Measurements from ENCODE around the gene KIF26B. TPM values are rescaled to one million over a fixed set of nuclear protein-coding genes. Genes with fewer than 3 reads are reported as not detected.

KIF26B gene
- polyA plus RNA-seq, 1 donor (not counting 4 experiments of a cell fraction or from before 2014, with no cell fraction given): 0.58 TPM

- no peaks in the 10 kb centered on the region for H3K9me3 ChIP-seq (ENCODE audit: control insufficient read depth, low read depth, low read length)
- no peak overlapping the region for H2AFZ ChIP-seq (ENCODE audit: control insufficient read depth, low read length)
- no peaks in the 10 kb centered on the region for H3K27me3 ChIP-seq (ENCODE audit: control insufficient read depth, extremely low read depth, insufficient read depth, low read length)
- H4K20me1 ChIP-seq (ENCODE audit: control insufficient read depth, extremely low read depth, insufficient read depth, low read length): no peaks in the 10 kb centered on the region
- no peak for TF ChIP-seq EZH2 (IDR thresholded peaks at IDR 0.05; ENCODE audit: low read length)
- TF ChIP-seq, protein P1, sequence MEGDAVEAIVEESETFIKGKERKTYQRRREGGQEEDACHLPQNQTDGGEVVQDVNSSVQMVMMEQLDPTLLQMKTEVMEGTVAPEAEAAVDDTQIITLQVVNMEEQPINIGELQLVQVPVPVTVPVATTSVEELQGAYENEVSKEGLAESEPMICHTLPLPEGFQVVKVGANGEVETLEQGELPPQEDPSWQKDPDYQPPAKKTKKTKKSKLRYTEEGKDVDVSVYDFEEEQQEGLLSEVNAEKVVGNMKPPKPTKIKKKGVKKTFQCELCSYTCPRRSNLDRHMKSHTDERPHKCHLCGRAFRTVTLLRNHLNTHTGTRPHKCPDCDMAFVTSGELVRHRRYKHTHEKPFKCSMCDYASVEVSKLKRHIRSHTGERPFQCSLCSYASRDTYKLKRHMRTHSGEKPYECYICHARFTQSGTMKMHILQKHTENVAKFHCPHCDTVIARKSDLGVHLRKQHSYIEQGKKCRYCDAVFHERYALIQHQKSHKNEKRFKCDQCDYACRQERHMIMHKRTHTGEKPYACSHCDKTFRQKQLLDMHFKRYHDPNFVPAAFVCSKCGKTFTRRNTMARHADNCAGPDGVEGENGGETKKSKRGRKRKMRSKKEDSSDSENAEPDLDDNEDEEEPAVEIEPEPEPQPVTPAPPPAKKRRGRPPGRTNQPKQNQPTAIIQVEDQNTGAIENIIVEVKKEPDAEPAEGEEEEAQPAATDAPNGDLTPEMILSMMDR (optimal IDR thresholded peaks at IDR 0.05 in 1 of 3, IDR thresholded peaks at IDR 0.05 in 1 of 3, conservative IDR thresholded peaks at IDR 0.05 in 1 of 3; ENCODE audit: extremely low read depth in 1 of 3, insufficient read depth in 2 of 3, low read length in 3 of 3): no peak
- no peak overlapping the region for H3K9ac ChIP-seq (ENCODE audit: control insufficient read depth, extremely low read depth, insufficient read depth, low read length)
- H3K27ac ChIP-seq (ENCODE audit: control insufficient read depth, insufficient read depth, low read length): no peak overlapping the region
- no peaks in the 10 kb centered on the region for H3K79me2 ChIP-seq (ENCODE audit: control insufficient read depth, insufficient read depth, low read length)
- DNase-seq (ENCODE audit: low read depth, low spot score) (no peak), FAIRE-seq (no peak)
- no peak overlapping the region for H3K4me3 ChIP-seq (ENCODE audit: control insufficient read depth in 2 of 3, extremely low read depth in 1 of 3, insufficient read depth in 2 of 3, low read depth in 1 of 3, low read length in 3 of 3)
- H3K4me1 ChIP-seq (ENCODE audit: control insufficient read depth, extremely low read depth, insufficient read depth, low read length): no peaks in the 10 kb centered on the region
- no peak overlapping the region for H3K4me2 ChIP-seq (ENCODE audit: control insufficient read depth, extremely low read depth, insufficient read depth, low read depth, low read length)
- H3K36me3 ChIP-seq (ENCODE audit: control insufficient read depth in 2 of 2, extremely low read depth in 1 of 2, insufficient read depth in 2 of 2, low read length in 2 of 2): no peaks in the 10 kb centered on the region
- dilution Hi-C loops (cut with MboI; ENCODE audit: extremely low pct_ligation_motif_present, low sequenced_read_pairs): loop anchor here (5.0 kb wide), 1 partner anchor 51 kb away; no protein-coding TSS in a partner anchor
- no peaks in the 10 kb centered on the region for H3K9me1 ChIP-seq (ENCODE audit: control insufficient read depth, extremely low read depth, insufficient read depth, low read length)
These were observed 286.1 kb downstream of the KIF26B start for GRCh38 chr1:245440922-245441321.

- H4K20me1 ChIP-seq (ENCODE audit: control insufficient read depth, extremely low read depth, insufficient read depth, low read length): no peaks in the 10 kb centered on the region
- no peaks in the 10 kb centered on the region for H3K79me2 ChIP-seq (ENCODE audit: control insufficient read depth, insufficient read depth, low read length)
- dilution Hi-C loops (cut with MboI; ENCODE audit: extremely low pct_ligation_motif_present, low sequenced_read_pairs): loop anchor here (5.0 kb wide), 1 partner anchor 51 kb away; no protein-coding TSS in a partner anchor
- H3K4me1 ChIP-seq (ENCODE audit: control insufficient read depth, extremely low read depth, insufficient read depth, low read length): no peaks in the 10 kb centered on the region
- TF ChIP-seq EZH2 (IDR thresholded peaks at IDR 0.05; ENCODE audit: low read length): no peak
- TF ChIP-seq, protein P1 (optimal IDR thresholded peaks at IDR 0.05 in 1 of 3, IDR thresholded peaks at IDR 0.05 in 1 of 3, conservative IDR thresholded peaks at IDR 0.05 in 1 of 3; ENCODE audit: extremely low read depth in 1 of 3, insufficient read depth in 2 of 3, low read length in 3 of 3): no peak
- H3K9ac ChIP-seq (ENCODE audit: control insufficient read depth, extremely low read depth, insufficient read depth, low read length): no peak overlapping the region
- no peaks in the 10 kb centered on the region for H3K9me3 ChIP-seq (ENCODE audit: control insufficient read depth, low read depth, low read length)
- no peak overlapping the region for H3K4me2 ChIP-seq (ENCODE audit: control insufficient read depth, extremely low read depth, insufficient read depth, low read depth, low read length)
- H3K27ac ChIP-seq (ENCODE audit: control insufficient read depth, insufficient read depth, low read length): no peak overlapping the region
- FAIRE-seq: no peak
- H3K36me3 ChIP-seq (ENCODE audit: control insufficient read depth in 2 of 2, extremely low read depth in 1 of 2, insufficient read depth in 2 of 2, low read length in 2 of 2): no peaks in the 10 kb centered on the region
- H2AFZ ChIP-seq (ENCODE audit: control insufficient read depth, low read length): no peak overlapping the region
- H3K4me3 ChIP-seq (ENCODE audit: control insufficient read depth in 2 of 3, extremely low read depth in 1 of 3, insufficient read depth in 2 of 3, low read depth in 1 of 3, low read length in 3 of 3): no peak overlapping the region
- no peak for DNase-seq (ENCODE audit: low read depth, low spot score)
- H3K9me1 ChIP-seq (ENCODE audit: control insufficient read depth, extremely low read depth, insufficient read depth, low read length): no peaks in the 10 kb centered on the region
- no peaks in the 10 kb centered on the region for H3K27me3 ChIP-seq (ENCODE audit: control insufficient read depth, extremely low read depth, insufficient read depth, low read length)
These were observed 286.9 kb downstream of the KIF26B start for GRCh38 chr1:245441689-245442088.
